ENCODE measurements around the gene APLP2. TPM values are rescaled to one million over a fixed set of nuclear protein-coding genes. Genes with fewer than 3 reads are reported as not detected.

APLP2 gene
- total and polyA plus RNA-seq, 2 of the 13 experiments (the other 11 are each of a cell fraction or from before 2014, with no cell fraction given): 315 to 594 TPM

GRCh38 chr11:130179396-130180306 is 110.0 kb downstream of the APLP2 start:
- Histone ChIP-seq H3K27me3 (ENCODE audit: control insufficient read depth in 1 of 2, insufficient read depth in 2 of 2, low read length in 2 of 2) (no peaks in the 10 kb centered on the region), H3K9me3 (ENCODE audit: low read length) (no peaks in the 10 kb centered on the region; the same call in 1 of the 2 replicates), H3K4me1 (ENCODE audit: insufficient read depth, low read length) (peaks cover 45% of the 10 kb centered on the region), H3K9ac (ENCODE audit: insufficient read depth, low read depth, low read length) (no peak overlapping the region), H4K20me1 (ENCODE audit: insufficient read depth, low read length) (no peaks in the 10 kb centered on the region), H3K27ac (ENCODE audit: extremely low read length, insufficient read depth, low read length) (peak overlapping the region; percentile 97), H3K79me2 (ENCODE audit: insufficient read depth, low read length) (no peaks in the 10 kb centered on the region), H2AFZ (ENCODE audit: low read length) (no peak overlapping the region), H3K4me3 (replicated peaks in 1 of 3; ENCODE audit: insufficient read depth in 1 of 3, low read depth in 2 of 3, low read length in 3 of 3) (no peak overlapping the region), H3K36me3 (replicated peaks in 1 of 2; ENCODE audit: control insufficient read depth in 1 of 2, insufficient read depth in 2 of 2, low read length in 2 of 2) (no peaks in the 10 kb centered on the region), H3K4me2 (ENCODE audit: low read depth, low read length) (no peak overlapping the region)
- in situ Hi-C loops (cut with HindIII; ENCODE audit: extremely low pct_ligation_motif_present, low pct_unique_long_range_greater_than_20kb): no loop called here
- DNase-seq (ENCODE audit: low spot score) (no peak), ATAC-seq (no peak), FAIRE-seq (no peak)
- WGBS (ENCODE audit: low lambda C conversion rate): 93% methylated on average over 18 of the region's 21 CpGs
- CTCF ChIA-PET (ENCODE audit: low intra/inter-chr PET ratio, low total read pairs): no interaction called here
- BruUV-seq (replicated peaks): no TSS peak
- POLR2A ChIA-PET: interaction anchor here (2.5 kb wide), 2 partner anchors 17 to 35 kb away, joined by 36 to 38 read pairs; no protein-coding TSS in a partner anchor
- intact Hi-C loops (cut with micrococcal nuclease; ENCODE audit: unreplicated experiment): no loop called here
- TF ChIP-seq ZFP62 (CRISPR knock-in tag; IDR thresholded peaks at IDR 0.05): no peak
- 0 out of 2 replicates have a peak, but pooled peaks have one; percentile 23 for TF ChIP-seq ZFP91 (CRISPR knock-in tag; IDR thresholded peaks at IDR 0.05; ENCODE audit: borderline replicate concordance)
- peak; percentile 43; the same call in 1 of the 2 replicates for TF ChIP-seq ZMYM4 (CRISPR knock-in tag; IDR thresholded peaks at IDR 0.05)
- TF ChIP-seq, protein P1, sequence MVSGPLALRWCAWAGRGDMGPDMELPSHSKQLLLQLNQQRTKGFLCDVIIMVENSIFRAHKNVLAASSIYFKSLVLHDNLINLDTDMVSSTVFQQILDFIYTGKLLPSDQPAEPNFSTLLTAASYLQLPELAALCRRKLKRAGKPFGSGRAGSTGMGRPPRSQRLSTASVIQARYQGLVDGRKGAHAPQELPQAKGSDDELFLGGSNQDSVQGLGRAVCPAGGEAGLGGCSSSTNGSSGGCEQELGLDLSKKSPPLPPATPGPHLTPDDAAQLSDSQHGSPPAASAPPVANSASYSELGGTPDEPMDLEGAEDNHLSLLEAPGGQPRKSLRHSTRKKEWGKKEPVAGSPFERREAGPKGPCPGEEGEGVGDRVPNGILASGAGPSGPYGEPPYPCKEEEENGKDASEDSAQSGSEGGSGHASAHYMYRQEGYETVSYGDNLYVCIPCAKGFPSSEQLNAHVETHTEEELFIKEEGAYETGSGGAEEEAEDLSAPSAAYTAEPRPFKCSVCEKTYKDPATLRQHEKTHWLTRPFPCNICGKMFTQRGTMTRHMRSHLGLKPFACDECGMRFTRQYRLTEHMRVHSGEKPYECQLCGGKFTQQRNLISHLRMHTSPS (CRISPR knock-in tag; IDR thresholded peaks at IDR 0.05; ENCODE audit: low read depth): peak; percentile 34; the same call in 1 of the 2 replicates
- peak; percentile 80 for TF ChIP-seq ATF7 (IDR thresholded peaks at IDR 0.05)
- no peak for TF ChIP-seq ATF7 (CRISPR knock-in tag; IDR thresholded peaks at IDR 0.05)
- no peak for TF ChIP-seq MATR3 (CRISPR knock-in tag; IDR thresholded peaks at IDR 0.05)
- TF ChIP-seq CREB1 (IDR thresholded peaks at IDR 0.05): peak; percentile 36; the same call in 1 of the 2 replicates
- TF ChIP-seq CREB1 (CRISPR knock-in tag; IDR thresholded peaks at IDR 0.05): no peak
- TF ChIP-seq IKZF5 (CRISPR knock-in tag; IDR thresholded peaks at IDR 0.05): no peak
- TF ChIP-seq ZNF687 (CRISPR knock-in tag; IDR thresholded peaks at IDR 0.05): peak; percentile 53
- TF ChIP-seq HNF1B (CRISPR knock-in tag; IDR thresholded peaks at IDR 0.05): 0 out of 2 replicates have a peak, but pooled peaks have one; percentile 28

Measured in HepG2 (cell line).